Loucy (cell line): ENCODE measurements around the gene PDZD8.

Experiments
- H2AFZ ChIP-seq: fragments of 200-600 bp; sonication (generic); 2 replicates; pipeline ENCODE4 v1.6.0; 2016; ENCODE audit warnings: antibody characterized with exemption, mild to moderate bottlenecking, low read length, moderate library complexity
- H3F3A ChIP-seq: fragments of 200-600 bp; 2 replicates; pipeline ENCODE4 v1.6.0; 2016; ENCODE audit warnings: antibody characterized with exemption, low read depth, mild to moderate bottlenecking
- H3K27me3 ChIP-seq: fragments of 200-600 bp; sonication (generic); 2 replicates; pipeline ENCODE4 v1.6.1; 2014; ENCODE audit warnings: low read length, mild to moderate bottlenecking; ENCODE audit not compliant: insufficient read depth, poor library complexity, severe bottlenecking
- H3K36me3 ChIP-seq: fragments of 200-600 bp; sonication (generic); 2 replicates; pipeline ENCODE4 v1.6.1; 2016; ENCODE audit warnings: low read length; ENCODE audit not compliant: insufficient read depth
- H3K4me1 ChIP-seq: fragments of 200-600 bp; sonication (generic); 2 replicates; pipeline ENCODE4 v1.5.1; 2014; ENCODE audit warnings: low read length, mild to moderate bottlenecking; ENCODE audit not compliant: insufficient read depth, poor library complexity, severe bottlenecking
- H3K4me2 ChIP-seq: fragments of 200-600 bp; sonication (generic); 2 replicates; pipeline ENCODE4 v1.6.0; 2014; ENCODE audit warnings: antibody characterized with exemption, low read length, low read depth, mild to moderate bottlenecking; ENCODE audit not compliant: poor library complexity, severe bottlenecking
- H3K4me3 ChIP-seq: fragments of 200-600 bp; sonication (generic); 2 replicates; pipeline ENCODE4 v1.5.1; 2014; ENCODE audit warnings: low read length, mild to moderate bottlenecking, mixed read lengths; ENCODE audit not compliant: poor library complexity, severe bottlenecking
- H3K79me2 ChIP-seq: fragments of 200-600 bp; sonication (generic); 2 replicates; pipeline ENCODE4 v1.6.1; 2014; ENCODE audit warnings: low read length; ENCODE audit not compliant: insufficient read depth
- H3K9ac ChIP-seq: fragments of 200-600 bp; sonication (generic); 2 replicates; pipeline ENCODE4 v1.6.0; 2014; ENCODE audit warnings: mild to moderate bottlenecking, low read depth, low read length, moderate library complexity; ENCODE audit not compliant: poor library complexity, severe bottlenecking
- H3K9me2 ChIP-seq: fragments of 200-600 bp; sonication (generic); replicated peaks from 2 replicates; pipeline ENCODE4 v1.6.1; 2016; ENCODE audit warnings: low read depth, low read length, mixed read lengths
- H3K9me3 ChIP-seq: fragments of 200-600 bp; sonication (generic); 2 replicates; pipeline ENCODE4 v1.6.1; 2014; ENCODE audit warnings: mild to moderate bottlenecking, antibody characterized with exemption, low read length, low read depth; ENCODE audit not compliant: insufficient read depth
- H4K20me1 ChIP-seq: fragments of 200-600 bp; sonication (generic); 2 replicates; pipeline ENCODE4 v1.6.0; 2014; ENCODE audit warnings: antibody characterized with exemption, low read length, mild to moderate bottlenecking; ENCODE audit not compliant: insufficient read depth, poor library complexity, severe bottlenecking
- EZH2phosphoT487 ChIP-seq: fragments of 200-600 bp; IDR thresholded peaks from 2 replicates; pipeline ENCODE4 v1.6.1; 2018; ENCODE audit warnings: antibody characterized with exemption, mild to moderate bottlenecking, moderate library complexity, borderline replicate concordance
- TF ChIP-seq, protein P1 (sequence below): fragments of 200-600 bp; sonication (generic); conservative IDR thresholded peaks from 2 replicates; pipeline ENCODE4 v1.5.1; 2014; ENCODE audit warnings: mild to moderate bottlenecking, antibody characterized with exemption, low read length

The PDZD8 gene

DNA sequence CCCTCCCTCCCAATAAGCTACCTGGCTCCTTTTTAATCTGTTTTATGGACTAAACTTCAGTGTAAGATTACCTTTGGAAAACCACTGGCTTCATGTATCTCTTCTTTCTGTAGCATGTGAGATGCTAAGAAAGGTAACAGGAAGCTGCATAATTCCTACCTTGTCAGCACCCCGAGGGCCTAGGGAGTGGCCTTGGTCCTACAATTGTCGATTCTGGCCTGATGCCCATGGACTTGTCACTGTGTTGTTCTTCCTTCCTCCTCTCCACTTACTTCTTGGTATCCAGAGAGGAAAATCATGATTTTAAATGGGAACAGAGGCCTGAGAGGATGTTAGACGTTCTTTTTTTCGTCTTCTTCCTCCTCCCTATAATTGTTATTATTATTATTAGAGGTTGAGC, 42.9 kb upstream of the PDZD8 start:
- Histone ChIP-seq H3K9ac (peak overlapping the region; percentile 49), H3K4me2 (peak overlapping the region; percentile 52), H3K4me3 (peak overlapping the region; percentile 16), H2AFZ (no peak overlapping the region), H3F3A (peaks cover 2% of the 10 kb centered on the region; the same call in 1 of the 2 replicates), H3K27me3 (no peaks in the 10 kb centered on the region), H3K9me3 (no peaks in the 10 kb centered on the region), H3K36me3 (no peaks in the 10 kb centered on the region), H3K4me1 (peaks cover 91% of the 10 kb centered on the region), H3K79me2 (peaks cover 98% of the 10 kb centered on the region), H3K9me2 (no peaks in the 10 kb centered on the region), H4K20me1 (no peaks in the 10 kb centered on the region)
- TF ChIP-seq, protein P1, sequence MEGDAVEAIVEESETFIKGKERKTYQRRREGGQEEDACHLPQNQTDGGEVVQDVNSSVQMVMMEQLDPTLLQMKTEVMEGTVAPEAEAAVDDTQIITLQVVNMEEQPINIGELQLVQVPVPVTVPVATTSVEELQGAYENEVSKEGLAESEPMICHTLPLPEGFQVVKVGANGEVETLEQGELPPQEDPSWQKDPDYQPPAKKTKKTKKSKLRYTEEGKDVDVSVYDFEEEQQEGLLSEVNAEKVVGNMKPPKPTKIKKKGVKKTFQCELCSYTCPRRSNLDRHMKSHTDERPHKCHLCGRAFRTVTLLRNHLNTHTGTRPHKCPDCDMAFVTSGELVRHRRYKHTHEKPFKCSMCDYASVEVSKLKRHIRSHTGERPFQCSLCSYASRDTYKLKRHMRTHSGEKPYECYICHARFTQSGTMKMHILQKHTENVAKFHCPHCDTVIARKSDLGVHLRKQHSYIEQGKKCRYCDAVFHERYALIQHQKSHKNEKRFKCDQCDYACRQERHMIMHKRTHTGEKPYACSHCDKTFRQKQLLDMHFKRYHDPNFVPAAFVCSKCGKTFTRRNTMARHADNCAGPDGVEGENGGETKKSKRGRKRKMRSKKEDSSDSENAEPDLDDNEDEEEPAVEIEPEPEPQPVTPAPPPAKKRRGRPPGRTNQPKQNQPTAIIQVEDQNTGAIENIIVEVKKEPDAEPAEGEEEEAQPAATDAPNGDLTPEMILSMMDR: no peak
- no peak for TF ChIP-seq EZH2phosphoT487

DNA sequence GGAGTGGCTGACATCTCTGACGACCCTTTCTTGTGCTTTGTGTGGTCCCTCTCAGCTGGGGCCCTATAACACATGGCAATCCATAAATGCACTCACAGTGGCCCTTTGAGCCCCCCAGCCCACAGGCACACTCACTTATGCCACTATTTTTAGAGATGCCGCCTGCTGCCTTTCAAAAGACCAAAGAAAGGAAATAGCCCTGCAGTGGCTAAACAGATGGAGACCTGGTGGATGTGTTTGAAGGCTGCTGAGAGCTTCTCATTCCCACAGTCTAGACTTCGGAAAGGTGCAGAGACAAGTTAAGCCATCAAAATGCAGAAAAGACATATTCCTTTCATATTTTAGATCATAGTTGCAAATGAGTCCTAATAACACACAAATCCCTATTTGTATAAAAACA, 42.0 kb upstream of the PDZD8 start:
- H3K9ac ChIP-seq: peak overlapping the region; percentile 49
- no peaks in the 10 kb centered on the region for H4K20me1 ChIP-seq
- H3K4me1 ChIP-seq: peaks cover 91% of the 10 kb centered on the region
- H3K9me2 ChIP-seq: no peaks in the 10 kb centered on the region
- peak overlapping the region; percentile 37 for H3K4me3 ChIP-seq
- no peaks in the 10 kb centered on the region for H3K9me3 ChIP-seq
- peak overlapping the region; percentile 52 for H3K4me2 ChIP-seq
- H2AFZ ChIP-seq: no peak overlapping the region
- peaks cover 10% of the 10 kb centered on the region; the same call in 1 of the 2 replicates for H3F3A ChIP-seq
- H3K27me3 ChIP-seq: no peaks in the 10 kb centered on the region
- H3K36me3 ChIP-seq: no peaks in the 10 kb centered on the region
- H3K79me2 ChIP-seq: peaks cover 98% of the 10 kb centered on the region
- no peak for TF ChIP-seq EZH2phosphoT487

DNA sequence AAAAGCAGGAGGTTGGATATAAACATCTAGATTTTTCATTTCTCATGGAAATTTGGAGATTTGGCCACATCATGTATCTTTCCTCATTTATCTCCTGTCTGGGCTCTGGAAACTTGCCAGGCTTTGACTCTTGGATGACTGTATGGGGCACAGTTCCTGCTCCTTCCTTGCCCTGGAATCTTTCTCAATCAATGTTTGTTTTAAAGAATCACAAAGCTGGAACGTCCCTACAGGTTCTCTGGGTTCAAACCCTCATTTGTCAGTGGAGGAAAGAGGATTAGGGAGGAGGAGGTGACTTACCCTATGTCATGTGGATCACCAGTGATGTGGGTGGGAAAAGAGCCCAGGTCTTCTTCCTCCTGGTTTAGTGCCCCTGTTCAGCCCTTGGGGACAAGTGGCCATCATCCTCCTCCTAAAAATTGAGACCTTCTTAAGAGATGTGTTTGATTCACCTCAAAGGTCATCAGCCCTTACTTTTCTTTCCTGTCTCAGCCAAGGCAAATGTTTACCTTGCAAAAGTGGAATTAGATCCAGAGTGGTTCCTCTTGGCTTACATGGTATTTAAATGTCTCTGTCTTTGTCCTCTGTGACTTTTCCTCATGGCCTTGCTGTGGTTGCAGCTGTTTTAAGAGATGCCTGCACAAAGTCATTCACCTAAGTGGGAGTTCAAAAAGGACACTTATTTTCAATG, 38.8 kb upstream of the PDZD8 start:
- Histone ChIP-seq H4K20me1 (no peaks in the 10 kb centered on the region), H3F3A (peaks cover 33% of the 10 kb centered on the region), H3K4me1 (peaks cover 95% of the 10 kb centered on the region), H3K27me3 (no peaks in the 10 kb centered on the region), H3K9me3 (no peaks in the 10 kb centered on the region), H3K79me2 (peaks cover 86% of the 10 kb centered on the region), H3K36me3 (no peaks in the 10 kb centered on the region), H2AFZ (no peak overlapping the region), H3K9ac (peak overlapping the region; percentile 92), H3K9me2 (no peaks in the 10 kb centered on the region), H3K4me3 (no peak overlapping the region), H3K4me2 (peak overlapping the region; percentile 52)
- no peak for TF ChIP-seq EZH2phosphoT487
- TF ChIP-seq, protein P1: no peak

DNA sequence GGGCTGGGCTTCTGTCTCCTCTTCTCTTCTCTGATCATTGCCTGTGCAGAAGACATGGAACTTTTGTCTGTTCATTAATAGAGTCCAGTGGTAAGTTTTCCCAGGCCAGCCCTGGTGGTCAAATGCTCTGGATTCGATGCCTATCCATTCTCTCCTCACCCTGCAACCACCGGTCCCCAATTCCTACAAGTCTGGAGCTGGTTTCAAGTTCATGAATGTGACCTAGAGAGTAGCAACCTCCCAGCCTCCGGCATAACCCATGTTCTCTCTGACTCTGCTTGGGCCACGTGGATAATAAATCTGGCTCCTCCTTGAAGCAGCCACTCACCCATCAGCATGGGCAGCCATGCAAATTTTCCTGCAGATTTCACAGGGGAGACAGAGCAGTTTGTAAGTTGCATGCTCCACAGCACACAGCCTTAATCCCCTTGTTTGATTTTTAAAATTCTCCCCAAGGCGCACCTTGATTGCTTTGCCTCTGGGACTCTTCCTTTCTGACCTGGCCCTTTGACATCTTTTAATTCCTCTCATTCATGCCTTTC, 37.3 kb upstream of the PDZD8 start:
- Histone ChIP-seq H3K9ac (peak overlapping the region; percentile 92), H3K9me3 (no peaks in the 10 kb centered on the region), H4K20me1 (no peaks in the 10 kb centered on the region), H3K9me2 (no peaks in the 10 kb centered on the region), H3K79me2 (peaks cover 86% of the 10 kb centered on the region), H3K4me3 (peak overlapping the region; percentile 68), H3K36me3 (no peaks in the 10 kb centered on the region), H3K4me2 (peak overlapping the region; percentile 89), H3K27me3 (no peaks in the 10 kb centered on the region), H2AFZ (no peak overlapping the region), H3F3A (peaks cover 33% of the 10 kb centered on the region), H3K4me1 (peaks cover 95% of the 10 kb centered on the region)
- TF ChIP-seq EZH2phosphoT487: no peak
- TF ChIP-seq, protein P1: no peak
